ENCODE measurements around the gene KLHL6. TPM values are rescaled to one million over a fixed set of nuclear protein-coding genes. Genes with fewer than 3 reads are reported as not detected.

The KLHL6 gene
- total and polyA plus RNA-seq, 2 of the 8 experiments (the other 6 are each of a cell fraction or from before 2014, with no cell fraction given) = 0.05 TPM; not detected in 1

GRCh38 chr3:183586477-183586876 is 31.0 kb upstream of the KLHL6 start:
- Histone ChIP-seq H2BK20ac (ENCODE audit: low read length) (no peak overlapping the region), H4K5ac (ENCODE audit: insufficient read length, low read depth, low read length) (no peak overlapping the region), H4K91ac (replicated peaks; ENCODE audit: insufficient read length, low read length) (no peak overlapping the region), H3K4me2 (ENCODE audit: insufficient read depth in 1 of 2, low read depth in 2 of 2, low read length in 2 of 2) (no peak overlapping the region), H3K18ac (ENCODE audit: extremely low read depth, low read length) (no peak overlapping the region), H3K4me3 (ENCODE audit: extremely low read depth in 1 of 4, insufficient read depth in 2 of 4, low read depth in 3 of 4, low read length in 4 of 4) (no peak overlapping the region), H3K79me1 (ENCODE audit: low read depth, low read length) (no peaks in the 10 kb centered on the region), H4K20me1 (replicated peaks in 1 of 2; ENCODE audit: control insufficient read depth in 1 of 2, insufficient read depth in 2 of 2, low read length in 2 of 2) (no peaks in the 10 kb centered on the region), H3K9ac (replicated peaks in 1 of 4; ENCODE audit: extremely low read depth in 1 of 4, low read depth in 3 of 4, low read length in 3 of 4) (no peak overlapping the region), H3K23ac (ENCODE audit: insufficient read length) (no peak overlapping the region), H2AFZ (ENCODE audit: low read length) (no peak overlapping the region), H2BK120ac (replicated peaks; ENCODE audit: low read depth, low read length) (no peak overlapping the region), H2BK12ac (ENCODE audit: low read depth, low read length) (no peak overlapping the region), H3K9me3 (ENCODE audit: insufficient read depth in 2 of 2, low read depth in 1 of 2, low read length in 1 of 2) (no peaks in the 10 kb centered on the region), H3K14ac (ENCODE audit: insufficient read length) (no peak overlapping the region), H3K4me1 (replicated peaks in 1 of 4; ENCODE audit: control insufficient read depth in 3 of 4, insufficient read depth in 4 of 4, low read length in 3 of 4) (peaks cover 1 to 12% (median 9%) of the 10 kb centered on the region in 4 experiments; a peak in 5 of 7 replicates), H2BK15ac (ENCODE audit: low read length) (no peak overlapping the region), H3K4ac (replicated peaks; ENCODE audit: insufficient read length, low read depth, low read length) (no peak overlapping the region), H2AK5ac (ENCODE audit: low read depth, low read length) (no peak overlapping the region), H3K27me3 (replicated peaks in 1 of 4; ENCODE audit: control insufficient read depth in 3 of 4, extremely low read depth in 1 of 4, insufficient read depth in 3 of 4, low read length in 3 of 4) (no peaks in the 10 kb centered on the region; a peak in 1 of 7 replicates), H3K23me2 (ENCODE audit: low read depth, low read length) (no peaks in the 10 kb centered on the region), H3K79me2 (ENCODE audit: control insufficient read depth in 1 of 2, insufficient read depth in 2 of 2, low read length in 2 of 2) (no peaks in the 10 kb centered on the region), H3K56ac (replicated peaks; ENCODE audit: insufficient read length, low read depth, low read length) (no peak overlapping the region), H4K8ac (ENCODE audit: extremely low read depth, insufficient read depth, low read length) (no peak overlapping the region), H2BK5ac (ENCODE audit: low read depth, low read length) (no peak overlapping the region), H3K27ac (ENCODE audit: low read depth, low read length) (no peak overlapping the region), H3K36me3 (ENCODE audit: control insufficient read depth in 2 of 4, insufficient read depth in 4 of 4, low read length in 3 of 4) (no peaks in the 10 kb centered on the region)
- FAIRE-seq (no peak), DNase-seq (ENCODE audit: low read depth in 1 of 2, low spot score in 2 of 2) (no peak)
- POLR2A ChIA-PET (ENCODE audit: partially characterized antibody) = interaction anchor here (0.7 kb wide), 1 partner anchor 95 kb away, joined by 3 read pairs; no protein-coding TSS in a partner anchor
- no peak for TF ChIP-seq KDM1A (IDR thresholded peaks at IDR 0.05; ENCODE audit: borderline replicate concordance, low read length)
- WGBS, 2 experiments (ENCODE audit: extremely low coverage in 1 of 2, insufficient coverage in 1 of 2, insufficient read length in 1 of 2, insufficient replicate concordance in 2 of 2, low coverage in 1 of 2, low lambda C conversion rate in 2 of 2, missing lambda C conversion rate in 1 of 2) = 85% methylated on average over 5 of the region's 5 CpGs; no CpG with 5 or more reads in 1 of the 2 experiments
- CTCF ChIA-PET (ENCODE audit: partially characterized antibody) = interaction anchor here (0.8 to 2.9 kb wide), 3 partner anchors 10 to 107 kb away, joined by 4 to 6 read pairs (median 6); no protein-coding TSS in a partner anchor
